HG03378 (cell line): Measurements from ENCODE around the gene RAB36.

Source experiments
- ATAC-seq: cut with Tn5 transposase; IDR thresholded peaks from one replicate; pipeline ENCODE4 v1.9.1; 2021; ENCODE audit warnings: mild to moderate bottlenecking, moderate library complexity; ENCODE audit not compliant: unreplicated experiment

RAB36 gene

GRCh38 chr22:23120415-23120899, 24.8 kb upstream of the RAB36 start:
- ATAC-seq: no peak

- ATAC-seq: no peak
Measured at GRCh38 chr22:23121000-23121421, 24.3 kb upstream of the RAB36 start.

GRCh38 chr22:23121424-23121823, 23.9 kb upstream of the RAB36 start:
- no peak for ATAC-seq

- no peak for ATAC-seq
Measured at GRCh38 chr22:23122216-23122957, 22.9 kb upstream of the RAB36 start.

DNA sequence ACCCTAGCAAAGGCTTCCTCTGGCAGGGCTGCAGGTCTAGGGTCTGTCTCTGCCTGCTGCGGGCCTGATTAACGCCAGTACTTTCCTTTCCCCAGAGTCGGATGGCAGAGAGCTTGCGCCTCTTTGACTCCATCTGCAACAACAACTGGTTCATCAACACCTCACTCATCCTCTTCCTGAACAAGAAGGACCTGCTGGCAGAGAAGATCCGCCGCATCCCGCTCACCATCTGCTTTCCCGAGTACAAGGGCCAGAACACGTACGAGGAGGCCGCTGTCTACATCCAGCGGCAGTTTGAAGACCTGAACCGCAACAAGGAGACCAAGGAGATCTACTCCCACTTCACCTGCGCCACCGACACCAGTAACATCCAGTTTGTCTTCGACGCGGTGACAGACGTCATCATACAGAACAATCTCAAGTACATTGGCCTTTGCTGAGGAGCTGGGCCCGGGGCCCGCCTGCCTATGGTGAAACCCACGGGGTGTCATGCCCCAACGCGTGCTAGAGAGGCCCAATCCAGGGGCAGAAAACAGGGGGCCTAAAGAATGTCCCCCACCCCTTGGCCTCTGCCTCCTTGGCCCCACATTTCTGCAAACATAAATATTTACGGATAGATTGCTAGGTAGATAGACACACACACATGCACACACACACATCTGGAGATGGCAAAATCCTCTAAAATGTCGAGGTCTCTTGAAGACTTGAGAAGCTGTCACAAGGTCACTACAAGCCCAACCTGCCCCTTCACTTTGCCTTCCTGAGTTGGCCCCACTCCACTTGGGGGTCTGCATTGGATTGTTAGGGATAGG, 22.1 kb upstream of the RAB36 start:
- ATAC-seq: no peak

GRCh38 chr22:23123804-23124254, 21.4 kb upstream of the RAB36 start:
- ATAC-seq: no peak

GRCh38 chr22:23124611-23125511, 20.4 kb upstream of the RAB36 start:
- ATAC-seq: no peak

GRCh38 chr22:23125512-23126103, 19.7 kb upstream of the RAB36 start:
- ATAC-seq: no peak

DNA sequence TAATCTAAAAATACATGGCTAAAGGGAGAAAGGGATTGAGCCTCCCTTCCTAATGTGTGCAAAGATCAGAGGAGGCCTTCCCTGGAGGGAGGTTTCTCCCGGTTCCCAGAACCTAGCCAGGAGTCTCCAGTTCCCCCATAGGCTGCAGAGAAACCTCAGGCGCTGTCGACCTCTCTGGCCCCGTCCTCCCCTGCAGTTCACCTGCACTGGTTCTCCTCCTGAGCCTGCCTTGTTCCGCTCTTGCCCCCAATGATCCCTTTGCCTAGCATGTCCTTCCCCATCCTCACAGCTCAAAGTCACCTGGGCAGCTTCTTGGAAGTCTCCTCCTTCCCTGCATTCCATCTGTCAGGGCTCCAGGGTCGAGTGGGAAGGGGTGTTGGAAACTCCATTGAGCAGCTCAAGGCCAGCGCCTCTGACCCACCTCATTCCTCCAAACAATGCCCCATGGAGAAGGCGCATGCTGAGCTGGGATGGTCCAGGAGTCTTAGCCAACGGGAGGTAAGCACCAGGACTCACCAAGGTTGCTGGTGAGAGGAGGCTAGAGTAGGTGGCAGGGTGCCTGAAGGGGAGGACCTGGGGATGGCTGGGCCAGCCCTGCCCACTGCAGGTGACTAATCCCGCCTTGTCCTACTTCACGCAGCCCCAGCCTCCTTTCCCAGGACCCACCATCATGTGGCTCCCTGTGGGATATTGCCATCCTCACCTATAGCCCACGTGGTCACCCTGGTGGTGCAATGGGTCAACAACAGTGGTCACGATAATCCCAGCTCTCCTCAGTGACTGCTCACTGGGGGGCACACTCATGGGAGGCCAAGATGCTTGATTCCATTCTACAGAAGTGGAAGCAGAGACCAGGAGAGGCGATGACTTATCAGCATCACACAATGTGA, 18.9 kb upstream of the RAB36 start:
- ATAC-seq: no peak

- ATAC-seq: no peak
Measured at GRCh38 chr22:23127055-23127756, 18.1 kb upstream of the RAB36 start.

DNA sequence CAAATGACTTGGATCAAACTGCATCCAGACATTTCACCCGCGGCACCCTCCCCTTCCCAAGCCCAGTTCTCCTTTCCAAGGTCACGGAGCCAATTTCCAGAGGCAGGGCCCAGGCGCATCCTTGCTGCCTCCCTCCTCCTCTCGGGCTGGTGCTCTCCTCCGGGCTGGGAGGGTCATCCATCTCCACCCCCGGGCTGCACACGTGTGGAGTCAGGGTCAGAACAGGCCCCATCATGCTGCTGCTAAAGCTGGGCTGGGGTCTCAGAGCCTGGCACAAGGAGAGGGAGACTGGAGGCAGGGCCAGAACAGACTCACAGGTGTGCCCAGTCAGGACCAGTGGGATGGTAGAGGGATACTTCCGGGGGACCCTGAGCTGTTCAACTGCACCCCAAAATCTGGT, 17.5 kb upstream of the RAB36 start:
- no peak for ATAC-seq

GRCh38 chr22:23128269-23129108, 16.8 kb upstream of the RAB36 start:
- ATAC-seq: no peak

DNA sequence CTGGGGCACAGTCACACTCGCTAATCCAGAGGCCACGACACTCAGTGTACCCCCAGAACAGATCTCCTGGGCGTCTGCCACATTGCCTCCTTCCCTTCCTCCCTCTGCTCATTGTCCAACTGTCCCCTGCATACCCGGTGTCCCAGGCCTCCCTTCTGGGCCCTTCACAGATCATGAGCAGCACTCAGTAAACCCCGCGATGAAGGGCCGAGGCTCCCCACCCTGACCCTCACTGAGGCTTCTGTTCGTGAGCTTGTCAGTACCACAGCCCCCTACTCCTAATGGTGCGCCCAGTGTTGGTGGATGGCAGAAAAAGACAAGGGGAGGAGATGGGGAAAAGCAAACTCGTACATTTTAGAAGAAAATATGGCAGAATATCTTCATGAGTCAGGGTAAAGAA, 16.1 kb upstream of the RAB36 start:
- ATAC-seq: no peak

GRCh38 chr22:23130697-23131096, 14.6 kb upstream of the RAB36 start:
- ATAC-seq: no peak

DNA sequence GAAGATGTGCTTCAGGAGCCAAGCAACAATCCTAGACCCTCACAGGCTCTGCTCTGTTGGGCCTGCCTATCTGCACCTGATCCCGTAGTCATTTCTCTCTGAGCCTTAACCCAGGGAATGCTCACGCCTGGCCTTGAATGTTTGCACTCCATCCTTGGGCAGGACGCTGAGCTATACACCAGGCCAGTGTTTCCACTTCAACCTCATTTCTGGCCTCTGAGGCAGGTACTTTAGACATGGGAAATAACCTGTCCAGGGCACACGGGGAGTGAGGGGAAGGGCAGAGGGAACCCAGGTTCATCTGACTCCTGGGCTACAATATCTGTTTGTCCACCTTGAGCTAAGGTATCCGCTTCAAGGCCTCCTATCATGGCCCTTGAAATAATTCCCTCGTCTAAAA, 13.3 kb upstream of the RAB36 start:
- ATAC-seq: no peak

DNA sequence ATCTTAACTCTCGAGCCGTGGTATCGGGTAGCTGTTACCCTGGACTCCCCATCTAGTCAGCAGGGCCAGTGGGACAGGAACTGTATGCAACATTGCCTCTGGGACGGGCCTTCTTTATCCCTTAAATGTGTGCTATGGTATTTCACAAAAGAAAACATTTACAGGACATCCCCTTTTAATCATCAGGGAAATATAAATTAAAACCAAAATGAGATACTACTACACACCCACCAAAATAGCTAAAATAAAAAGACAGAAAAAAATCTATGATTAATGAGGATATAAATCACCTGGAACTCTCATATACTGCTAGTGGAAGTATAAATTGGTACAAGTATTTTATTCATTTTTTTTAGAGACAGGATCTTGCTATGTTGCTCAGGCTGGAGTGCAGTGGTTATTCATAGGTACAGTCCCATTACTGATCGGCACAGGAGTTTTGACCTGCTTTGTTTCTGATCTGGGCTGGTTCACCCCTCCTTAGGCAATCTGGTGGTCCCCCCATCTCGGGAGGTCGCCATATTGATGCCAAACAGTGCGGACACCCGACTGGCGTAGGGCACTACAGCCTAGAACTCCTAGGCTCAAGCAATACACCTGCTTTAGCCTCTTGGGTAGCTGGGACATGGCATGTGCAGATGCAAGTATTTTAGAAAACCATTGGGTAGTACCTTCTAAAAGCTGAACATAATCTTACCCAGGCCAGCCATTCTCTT, 12.7 kb upstream of the RAB36 start:
- no peak for ATAC-seq

DNA sequence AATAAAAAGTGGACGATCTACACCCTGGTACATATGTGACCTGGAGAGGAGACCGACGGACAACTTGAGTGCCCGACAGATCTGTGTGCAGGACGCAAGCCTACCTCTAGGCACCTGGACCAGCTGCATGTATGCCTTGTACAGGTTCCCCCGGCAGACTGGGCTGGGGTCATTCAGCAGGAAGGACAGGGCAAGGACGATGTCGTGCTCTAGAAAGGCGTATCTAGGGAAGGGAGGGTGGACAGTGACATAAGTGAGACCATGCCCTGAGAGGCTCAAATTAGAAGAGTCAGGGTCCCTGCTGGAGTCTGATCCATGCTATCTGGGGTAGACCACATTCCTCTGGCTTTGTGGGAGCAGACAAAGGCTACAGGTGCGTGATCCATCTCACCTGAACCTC, 11.4 kb upstream of the RAB36 start:
- ATAC-seq: no peak
